Activated T-helper 17 cell treated with anti-CD3 and anti-CD28 coated beads, Interleukin-2, amount 50 U/mL, for 72 hours (primary cell): ENCODE measurements around the gene MEAK7. TPM values are rescaled to one million over a fixed set of nuclear protein-coding genes. Genes with fewer than 3 reads are reported as not detected.

Experiments used
- ATAC-seq: fragments of 150-1000 bp; cut with Tn5 transposase; replicated peaks from 2 replicates; pipeline ENCODE4 v1.10.0; 2021; ENCODE audit warnings: mild to moderate bottlenecking, moderate library complexity
- H3K27ac Mint-ChIP-seq: one replicate; pipeline ENCODE4 v1.8.0; 2022; ENCODE audit warnings: mixed read lengths
- H3K27me3 Mint-ChIP-seq: one replicate; pipeline ENCODE4 v1.8.0; 2022; ENCODE audit warnings: mixed read lengths
- H3K36me3 Mint-ChIP-seq: one replicate; pipeline ENCODE4 v1.8.0; 2022; ENCODE audit warnings: low read depth, mild to moderate bottlenecking, mixed read lengths
- H3K4me1 Mint-ChIP-seq: one replicate; pipeline ENCODE4 v1.8.0; 2022; ENCODE audit warnings: mixed read lengths
- H3K4me3 Mint-ChIP-seq: one replicate; pipeline ENCODE4 v1.8.0; 2022; ENCODE audit warnings: mild to moderate bottlenecking, mixed read lengths
- H3K9me3 Mint-ChIP-seq: one replicate; pipeline ENCODE4 v1.8.0; 2022; ENCODE audit warnings: mixed read lengths
- total RNA-seq, 2 donors: library from RNA; stranded (reverse); gene quantifications; one replicate each; pipeline ENCODE4 v1.2.3, GENCODE V29; 2022

The MEAK7 gene
- total RNA-seq, 2 donors from 2014 or later: 18.5 to 28.5 TPM

DNA sequence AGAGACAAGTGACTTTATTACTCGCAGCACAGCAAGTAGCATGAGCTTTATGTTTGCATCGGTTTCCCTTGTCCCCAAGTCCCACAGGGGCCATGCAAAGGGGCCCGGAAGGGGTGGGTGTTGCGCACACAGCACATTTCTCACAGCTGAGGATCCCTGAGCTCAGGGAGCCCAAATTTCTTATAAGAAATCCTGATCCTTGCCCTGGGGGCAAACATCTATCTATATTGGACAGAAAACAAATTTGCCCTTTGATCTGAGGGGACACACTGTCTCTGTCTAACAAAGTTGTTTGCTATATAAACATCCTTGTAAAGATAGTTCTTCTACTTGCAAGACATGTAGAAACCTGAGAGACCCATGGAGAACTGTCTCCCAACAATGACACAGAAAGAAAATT, 35.7 kb upstream of the MEAK7 start:
- Mint-ChIP-seq H3K4me1 (peaks cover 7% of the 10 kb centered on the region), H3K4me3 (no peak overlapping the region), H3K36me3 (no peaks in the 10 kb centered on the region), H3K27me3 (no peaks in the 10 kb centered on the region), H3K9me3 (no peaks in the 10 kb centered on the region), H3K27ac (no peak overlapping the region)
- no peak for ATAC-seq

DNA sequence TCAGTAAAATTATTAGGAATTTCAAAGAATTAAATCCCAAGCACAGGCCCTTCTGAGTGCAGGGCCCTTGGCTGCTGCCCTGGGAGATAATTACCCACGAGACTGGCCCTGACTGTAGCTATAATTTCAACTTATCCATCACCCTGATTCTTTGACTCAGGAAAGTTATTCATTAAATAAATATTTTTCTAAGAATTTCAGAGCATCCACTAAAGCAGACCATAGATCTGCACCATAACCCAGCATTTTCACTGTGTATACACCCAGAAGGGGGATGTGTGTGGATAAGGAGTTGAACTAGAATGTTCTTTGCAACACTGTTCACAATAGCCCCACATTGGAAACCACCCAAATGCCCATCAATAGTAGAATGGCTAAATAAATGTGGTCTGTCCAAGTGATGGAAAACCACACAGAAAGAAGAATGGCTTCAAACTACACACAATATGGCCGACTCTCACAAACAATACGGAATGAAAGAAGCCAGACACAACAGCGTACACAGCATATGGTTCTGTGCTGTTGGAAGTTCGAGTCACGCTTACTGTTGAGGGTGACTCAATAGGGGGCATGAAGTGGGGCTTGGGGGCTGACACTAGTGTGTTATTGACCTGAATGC, 33.9 kb upstream of the MEAK7 start:
- no peak for ATAC-seq
- H3K4me1 Mint-ChIP-seq: no peaks in the 10 kb centered on the region
- no peaks in the 10 kb centered on the region for H3K36me3 Mint-ChIP-seq
- H3K27ac Mint-ChIP-seq: no peak overlapping the region
- no peak overlapping the region for H3K4me3 Mint-ChIP-seq
- no peaks in the 10 kb centered on the region for H3K27me3 Mint-ChIP-seq
- no peaks in the 10 kb centered on the region for H3K9me3 Mint-ChIP-seq

DNA sequence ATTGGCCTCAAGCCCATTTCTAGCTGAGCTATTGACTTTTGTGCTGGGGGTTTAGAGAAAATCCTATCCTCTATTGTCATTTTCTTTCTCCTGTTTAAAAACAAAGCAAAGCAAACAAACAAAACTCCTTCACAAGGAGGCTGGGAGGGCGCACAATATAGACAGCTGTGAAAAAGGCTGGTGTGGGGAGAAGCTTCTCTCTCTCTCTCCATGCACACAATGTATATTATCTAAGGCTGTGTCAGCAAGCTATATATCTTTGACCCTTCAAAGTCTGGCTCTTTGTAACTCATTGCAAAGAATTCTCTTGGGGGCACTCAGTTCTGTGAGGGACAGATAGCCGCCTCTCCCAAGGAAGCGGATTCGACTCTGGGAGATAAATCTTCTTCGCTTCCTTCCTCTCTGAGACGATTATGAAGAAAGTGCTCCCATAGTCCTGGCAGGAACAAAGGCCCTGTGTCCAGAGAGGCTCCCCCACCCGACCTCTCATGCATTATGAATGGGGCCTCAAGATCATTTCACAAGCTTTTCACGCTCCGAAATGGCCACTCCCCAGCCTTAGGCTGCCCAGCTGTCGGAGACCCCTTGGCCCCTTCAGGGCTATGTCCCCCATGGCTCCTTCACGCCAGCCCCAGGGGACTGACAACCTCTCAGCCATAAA, 33.2 kb upstream of the MEAK7 start:
- no peak overlapping the region for H3K4me3 Mint-ChIP-seq
- H3K27me3 Mint-ChIP-seq: no peaks in the 10 kb centered on the region
- no peaks in the 10 kb centered on the region for H3K36me3 Mint-ChIP-seq
- no peaks in the 10 kb centered on the region for H3K9me3 Mint-ChIP-seq
- H3K27ac Mint-ChIP-seq: no peak overlapping the region
- peaks cover 5% of the 10 kb centered on the region for H3K4me1 Mint-ChIP-seq
- no peak for ATAC-seq

DNA sequence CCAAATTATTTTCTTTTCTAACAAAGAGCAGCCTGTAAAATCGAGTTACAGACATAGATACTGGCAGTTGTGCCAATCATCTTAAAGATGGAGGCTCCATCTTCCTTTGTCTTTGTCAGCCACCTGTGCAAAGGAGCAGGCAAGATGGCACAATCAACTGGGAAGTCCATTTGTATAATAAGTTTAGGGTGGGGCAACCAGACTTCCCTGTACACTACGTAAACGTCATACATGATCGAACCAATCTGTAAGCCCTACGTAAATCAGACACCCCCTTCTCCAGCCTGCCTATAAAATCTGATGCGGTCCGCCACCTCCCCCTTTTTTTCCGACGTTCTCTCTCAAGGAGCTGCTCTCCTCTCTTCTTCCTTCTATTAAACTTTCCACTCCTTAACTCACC, 31.4 kb upstream of the MEAK7 start:
- Mint-ChIP-seq H3K27ac (no peak overlapping the region), H3K4me1 (peaks cover 11% of the 10 kb centered on the region), H3K27me3 (no peaks in the 10 kb centered on the region), H3K9me3 (no peaks in the 10 kb centered on the region), H3K36me3 (no peaks in the 10 kb centered on the region), H3K4me3 (no peak overlapping the region)
- ATAC-seq: no peak

DNA sequence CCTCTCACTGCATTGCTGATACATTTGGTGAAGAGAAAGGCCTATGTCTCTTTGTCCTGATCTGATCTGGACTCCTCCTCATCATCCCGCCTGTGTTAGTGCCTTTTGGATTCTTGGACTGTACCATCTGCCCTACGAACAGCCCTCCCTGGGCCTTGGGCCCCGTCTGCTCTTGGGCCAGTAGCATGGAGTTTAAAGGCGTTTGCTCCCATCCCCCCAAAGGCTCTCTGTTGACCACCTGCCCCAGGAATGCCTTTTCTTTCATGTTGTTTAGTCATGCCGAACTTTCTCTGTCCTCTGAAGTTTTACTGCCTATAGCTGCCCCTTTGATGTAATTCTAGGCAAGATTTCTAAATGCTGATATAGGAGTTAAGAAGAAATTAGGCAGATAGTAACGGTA, 30.9 kb upstream of the MEAK7 start:
- Mint-ChIP-seq H3K4me3 (no peak overlapping the region), H3K4me1 (peaks cover 11% of the 10 kb centered on the region), H3K9me3 (no peaks in the 10 kb centered on the region), H3K27ac (no peak overlapping the region), H3K36me3 (no peaks in the 10 kb centered on the region), H3K27me3 (no peaks in the 10 kb centered on the region)
- ATAC-seq: no peak

DNA sequence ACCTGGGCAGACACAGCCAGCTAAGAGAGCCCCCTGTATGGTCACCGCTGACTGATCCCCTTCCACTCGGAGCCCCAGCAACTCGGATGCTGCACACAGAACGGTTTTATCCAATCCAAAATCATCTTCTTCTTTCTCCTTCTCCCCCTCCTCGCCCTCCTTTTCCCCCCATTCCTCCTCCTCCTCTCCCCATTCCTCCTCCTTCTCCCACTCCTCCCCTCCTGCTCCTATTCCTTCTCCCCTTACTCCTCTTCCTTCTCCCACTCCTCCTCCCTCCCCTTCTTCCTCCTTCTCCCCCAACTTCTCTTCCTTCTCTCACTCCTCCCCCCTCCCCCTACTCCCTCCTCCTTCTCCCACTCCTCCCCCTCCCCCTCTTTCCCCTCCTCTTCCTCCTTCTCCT, 30.4 kb upstream of the MEAK7 start:
- no peak overlapping the region for H3K27ac Mint-ChIP-seq
- H3K9me3 Mint-ChIP-seq: no peaks in the 10 kb centered on the region
- no peak overlapping the region for H3K4me3 Mint-ChIP-seq
- ATAC-seq: no peak
- peaks cover 11% of the 10 kb centered on the region for H3K4me1 Mint-ChIP-seq
- H3K36me3 Mint-ChIP-seq: no peaks in the 10 kb centered on the region
- no peaks in the 10 kb centered on the region for H3K27me3 Mint-ChIP-seq

DNA sequence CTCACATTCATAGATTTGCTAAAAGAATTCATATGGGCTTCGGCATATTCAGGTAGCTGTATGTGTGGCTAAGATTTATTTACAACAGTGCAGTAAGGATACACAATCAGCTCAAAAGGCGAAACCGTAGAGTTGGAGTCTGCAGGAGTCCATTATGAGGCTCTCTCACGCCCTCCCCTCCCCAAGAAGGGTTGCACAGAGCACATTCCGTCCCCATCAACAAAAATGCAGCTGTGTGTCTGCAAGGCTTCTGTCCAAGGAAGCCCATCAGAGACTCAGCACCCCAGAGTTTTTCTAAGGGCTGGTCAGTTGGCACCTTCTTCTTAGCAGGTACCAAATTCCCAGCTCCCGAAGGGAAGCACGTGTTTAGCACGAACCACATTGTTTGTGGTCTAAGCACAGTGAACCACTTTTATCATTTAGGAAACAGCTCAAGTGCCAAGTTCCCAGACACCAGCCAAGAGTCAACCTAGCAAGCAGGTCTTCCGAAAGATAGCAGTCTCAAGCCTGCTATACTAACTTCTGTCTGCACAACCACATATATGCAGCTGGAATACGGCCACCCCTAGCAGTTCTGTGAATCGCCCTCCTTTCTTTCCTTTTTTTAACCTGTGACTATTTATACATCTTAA, 28.5 kb upstream of the MEAK7 start:
- H3K9me3 Mint-ChIP-seq: peaks cover 5% of the 10 kb centered on the region
- peaks cover 11% of the 10 kb centered on the region for H3K4me1 Mint-ChIP-seq
- peak overlapping the region; percentile 37 for H3K4me3 Mint-ChIP-seq
- H3K27me3 Mint-ChIP-seq: no peaks in the 10 kb centered on the region
- H3K27ac Mint-ChIP-seq: peak overlapping the region; percentile 14
- H3K36me3 Mint-ChIP-seq: no peaks in the 10 kb centered on the region
- ATAC-seq: no peak

DNA sequence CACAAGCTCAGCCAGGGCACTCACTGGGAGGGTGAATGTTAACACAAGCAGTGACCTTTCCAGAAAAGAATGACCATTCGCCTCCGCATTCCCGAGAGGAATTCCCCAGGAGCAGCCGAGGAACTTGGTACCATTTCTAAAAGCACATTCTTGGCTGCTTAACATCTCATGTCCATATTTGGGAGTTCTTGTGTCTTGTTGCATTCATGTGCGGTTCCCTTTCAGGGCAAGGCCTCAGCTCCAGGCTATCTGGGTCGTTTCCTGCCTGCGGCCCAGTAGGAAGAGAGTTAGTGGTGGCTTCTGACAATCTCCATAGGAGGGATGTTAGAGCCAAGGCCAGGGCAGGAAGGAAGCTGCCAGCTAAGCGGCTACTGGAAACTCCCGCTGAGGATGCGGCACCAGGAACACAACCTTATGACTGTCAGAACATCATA, 27.8 kb upstream of the MEAK7 start:
- Mint-ChIP-seq H3K27me3 (no peaks in the 10 kb centered on the region), H3K36me3 (no peaks in the 10 kb centered on the region), H3K27ac (peak overlapping the region; percentile 14), H3K9me3 (peaks cover 5% of the 10 kb centered on the region), H3K4me1 (peaks cover 12% of the 10 kb centered on the region), H3K4me3 (peak overlapping the region; percentile 37)
- peak; percentile 74 for ATAC-seq

DNA sequence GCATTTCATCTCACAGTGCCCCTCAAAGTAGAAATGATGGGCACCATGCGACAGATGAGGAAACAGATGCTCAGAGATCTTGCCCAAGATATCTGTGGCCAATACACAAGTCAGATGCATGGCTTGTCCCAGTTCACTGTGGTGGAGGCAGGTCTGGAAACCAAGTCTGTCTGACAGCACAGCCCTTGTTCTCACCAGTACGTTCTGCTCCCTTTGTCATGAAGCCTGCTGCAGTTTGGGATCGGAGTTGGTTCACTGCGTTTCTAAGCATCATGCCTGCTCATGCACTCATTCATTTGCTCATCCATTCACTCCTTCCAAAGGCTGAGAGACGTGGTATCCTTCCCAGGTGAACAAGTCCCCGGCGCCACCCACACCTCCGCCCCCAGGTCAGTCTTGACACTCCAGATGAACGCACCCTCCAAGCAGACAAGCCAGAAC, 27.2 kb upstream of the MEAK7 start:
- no peak for ATAC-seq
- Mint-ChIP-seq H3K9me3 (peaks cover 5% of the 10 kb centered on the region), H3K36me3 (no peaks in the 10 kb centered on the region), H3K4me1 (peaks cover 16% of the 10 kb centered on the region), H3K4me3 (no peak overlapping the region), H3K27me3 (no peaks in the 10 kb centered on the region), H3K27ac (no peak overlapping the region)

DNA sequence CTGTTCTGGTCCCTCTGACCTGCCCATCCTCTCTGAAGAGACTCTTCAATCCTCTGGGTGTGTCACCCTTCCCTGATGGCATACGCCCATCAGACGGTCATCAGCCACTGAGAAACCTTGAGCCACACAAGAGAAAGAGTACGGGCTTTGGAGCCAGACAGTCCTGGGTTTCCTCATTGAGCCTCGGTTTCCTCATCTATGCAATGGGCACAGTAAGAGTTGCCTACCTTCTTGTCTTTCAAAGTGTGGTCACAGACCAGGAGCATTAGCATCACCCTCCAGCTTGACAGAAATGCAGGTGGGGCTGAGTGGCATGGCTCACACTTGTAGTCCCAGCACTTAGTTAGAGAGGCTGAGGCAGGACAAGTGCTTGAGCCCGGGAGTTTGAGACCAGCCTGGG, 26.1 kb upstream of the MEAK7 start:
- H3K27ac Mint-ChIP-seq: no peak overlapping the region
- H3K4me3 Mint-ChIP-seq: no peak overlapping the region
- ATAC-seq: no peak
- peaks cover 16% of the 10 kb centered on the region for H3K4me1 Mint-ChIP-seq
- H3K27me3 Mint-ChIP-seq: no peaks in the 10 kb centered on the region
- H3K9me3 Mint-ChIP-seq: peaks cover 5% of the 10 kb centered on the region
- H3K36me3 Mint-ChIP-seq: no peaks in the 10 kb centered on the region

DNA sequence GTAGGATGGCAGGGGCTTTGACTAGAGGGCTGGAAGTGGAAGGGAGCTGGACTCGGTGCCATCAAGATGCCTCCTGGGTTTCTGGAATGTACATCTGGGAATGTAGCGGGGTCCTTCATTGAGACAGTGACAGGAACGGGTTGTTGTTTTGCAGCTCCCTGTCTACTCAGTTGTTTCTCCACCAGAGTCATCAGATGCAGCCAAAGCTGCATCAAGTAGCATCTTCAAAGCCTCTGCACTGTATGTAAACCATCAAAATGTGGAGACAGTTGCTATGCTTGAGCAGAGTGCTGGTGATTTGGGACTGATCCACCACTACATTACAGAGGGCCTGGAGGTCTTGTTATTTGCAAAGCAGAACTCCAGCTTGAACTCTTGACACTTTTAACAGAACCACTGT, 25.1 kb upstream of the MEAK7 start:
- Mint-ChIP-seq H3K9me3 (peaks cover 5% of the 10 kb centered on the region), H3K27ac (peak overlapping the region; percentile 25), H3K36me3 (no peaks in the 10 kb centered on the region)

DNA sequence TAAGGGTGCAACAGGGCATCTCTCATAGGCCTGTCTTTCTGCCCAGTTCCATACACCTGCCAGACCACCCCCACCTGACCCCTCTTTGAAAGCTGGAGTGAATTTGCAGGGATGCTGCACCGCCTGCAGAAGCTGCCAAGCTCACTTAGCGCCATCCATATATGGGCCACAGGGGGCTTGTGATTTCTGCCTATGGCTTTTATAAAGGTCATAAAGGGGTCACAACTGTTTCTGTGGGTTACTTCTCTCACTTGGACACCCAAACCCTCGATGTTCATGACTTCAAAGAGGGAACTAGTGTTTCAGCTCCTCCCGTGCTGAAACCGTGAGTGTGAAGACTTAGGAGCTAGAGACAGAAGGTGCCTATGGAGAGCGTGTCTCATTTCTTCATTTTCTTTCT, 23.9 kb upstream of the MEAK7 start:
- peaks cover 5% of the 10 kb centered on the region for H3K9me3 Mint-ChIP-seq
- no peaks in the 10 kb centered on the region for H3K36me3 Mint-ChIP-seq
- H3K4me1 Mint-ChIP-seq: peaks cover 16% of the 10 kb centered on the region
- ATAC-seq: no peak
- no peaks in the 10 kb centered on the region for H3K27me3 Mint-ChIP-seq
- H3K4me3 Mint-ChIP-seq: no peak overlapping the region
- no peak overlapping the region for H3K27ac Mint-ChIP-seq

More for the DNA sequence above, 25.1 kb upstream of the MEAK7 start:
- ATAC-seq: no peak
- Mint-ChIP-seq H3K4me1 (peaks cover 16% of the 10 kb centered on the region), H3K27me3 (no peaks in the 10 kb centered on the region), H3K4me3 (no peak overlapping the region)

DNA sequence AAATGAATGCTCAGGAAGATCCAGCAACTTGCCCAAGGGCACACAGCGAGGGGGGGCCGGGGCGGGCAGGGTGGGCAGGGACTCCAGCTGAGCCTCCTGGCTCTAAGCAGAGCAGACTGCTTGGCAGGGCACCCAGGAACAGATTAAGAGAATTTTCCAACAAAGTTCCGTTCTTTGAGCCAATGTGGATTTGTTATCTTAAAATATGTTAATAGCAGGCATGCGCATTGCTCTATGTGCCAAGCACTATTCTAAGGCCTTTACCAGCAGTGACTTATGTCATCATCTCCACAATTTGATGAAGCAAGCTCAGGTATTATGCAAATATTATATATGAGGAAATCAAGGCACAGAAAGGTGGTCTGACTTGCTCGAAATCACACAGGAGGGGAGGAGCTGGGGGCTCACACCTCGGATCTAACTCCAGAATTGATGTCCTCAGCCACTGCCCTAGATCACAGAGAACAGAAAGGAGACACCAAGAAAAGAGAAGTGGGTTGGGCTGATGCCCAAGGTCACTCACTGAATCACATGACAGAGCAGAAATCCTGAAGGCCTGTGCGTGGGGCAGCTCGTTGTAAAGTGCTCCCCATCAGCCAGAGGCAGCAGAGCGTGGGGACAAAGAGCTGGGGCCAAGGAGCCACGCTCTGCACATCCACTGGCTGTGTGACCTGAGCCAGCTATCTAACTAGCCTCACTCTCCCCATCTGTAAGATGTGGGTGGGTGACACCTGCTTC, 23.2 kb upstream of the MEAK7 start:
- peaks cover 12% of the 10 kb centered on the region for H3K4me1 Mint-ChIP-seq

DNA sequence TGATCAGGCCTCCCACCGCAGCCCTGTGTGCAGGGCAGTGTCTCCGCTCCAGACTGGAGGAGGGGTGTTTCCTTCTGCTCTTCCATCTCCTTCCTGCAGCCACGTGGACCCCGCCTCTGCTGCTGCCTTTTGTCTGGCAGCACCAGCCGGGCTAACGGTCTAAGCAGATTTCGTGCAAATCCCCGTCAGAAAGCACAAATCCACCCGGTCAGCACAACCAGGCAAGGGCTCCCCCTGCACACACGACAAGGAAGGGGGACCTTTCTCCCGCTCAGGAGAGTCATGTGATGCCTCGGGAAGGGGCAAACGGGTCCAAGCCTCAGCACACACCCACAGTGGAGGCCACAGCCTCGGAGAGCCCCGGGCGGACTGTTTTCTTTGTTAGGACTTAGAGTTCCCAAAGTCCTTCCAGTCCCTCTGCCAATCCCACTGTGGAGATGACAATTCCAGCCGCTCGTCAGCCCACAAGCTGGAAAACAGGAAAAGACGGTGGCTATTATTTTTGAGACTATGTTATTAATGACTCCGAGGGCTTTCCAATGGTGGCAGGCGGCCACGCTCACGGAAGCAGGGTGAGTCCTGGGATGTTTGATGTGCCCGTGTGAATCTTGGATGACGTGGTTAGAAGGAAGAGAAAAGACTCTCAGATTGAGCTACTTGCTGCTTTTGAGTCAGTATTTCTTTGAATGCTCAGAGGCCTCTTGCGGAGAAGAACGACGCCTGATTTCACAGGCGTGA, 22.5 kb upstream of the MEAK7 start:
- Mint-ChIP-seq H3K9me3 (peaks cover 5% of the 10 kb centered on the region), H3K27me3 (no peaks in the 10 kb centered on the region), H3K4me1 (peaks cover 5% of the 10 kb centered on the region), H3K4me3 (no peak overlapping the region), H3K27ac (no peak overlapping the region), H3K36me3 (no peaks in the 10 kb centered on the region)
- ATAC-seq: no peak

More for the DNA sequence above, 23.2 kb upstream of the MEAK7 start:
- Mint-ChIP-seq H3K9me3 (peaks cover 5% of the 10 kb centered on the region), H3K27ac (peak overlapping the region; percentile 17), H3K4me3 (no peak overlapping the region), H3K36me3 (no peaks in the 10 kb centered on the region), H3K27me3 (no peaks in the 10 kb centered on the region)
- no peak for ATAC-seq
